ENCODE results near the gene SRGAP1. TPM values are rescaled to one million over a fixed set of nuclear protein-coding genes. Genes with fewer than 3 reads are reported as not detected.
A peak's percentile ranks its signal among the peaks of the same experiment; 100 is the strongest.

Gene SRGAP1
- total and polyA plus RNA-seq, 2 experiments from 2014 or later = 13.0 to 29.4 TPM

GRCh38 chr12:63862969-63863230 is 18.4 kb downstream of the SRGAP1 start:
- no peak overlapping the region for H3K4me3 ChIP-seq
- H3K79me2 ChIP-seq (ENCODE audit: insufficient read depth) = peaks cover 100% of the 10 kb centered on the region
- no peaks in the 10 kb centered on the region for H3K27me3 ChIP-seq (replicated peaks; ENCODE audit: insufficient read depth)
- peak overlapping the region; percentile 56 for H3K4me2 ChIP-seq (ENCODE audit: unreplicated experiment)
- TF ChIP-seq EZH2 (IDR thresholded peaks at IDR 0.05; ENCODE audit: insufficient read depth, poor library complexity, severe bottlenecking) (no peak), EZH2phosphoT487 (IDR thresholded peaks at IDR 0.05; ENCODE audit: insufficient read depth, low read depth) (no peak)
- H3K9me3 ChIP-seq (ENCODE audit: low read depth) = no peaks in the 10 kb centered on the region
- no peaks in the 10 kb centered on the region for H3K9me2 ChIP-seq (ENCODE audit: insufficient read depth)
- peaks cover 39% of the 10 kb centered on the region for H3F3A ChIP-seq (ENCODE audit: insufficient read depth)
- H4K20me1 ChIP-seq (ENCODE audit: insufficient read depth) = peaks cover 12% of the 10 kb centered on the region; the same call in 1 of the 2 replicates
- peak overlapping the region; percentile 51 for H3K27ac ChIP-seq
- no peak overlapping the region for H3K9ac ChIP-seq
- in situ Hi-C loops (cut with MboI) = no loop called here
- H3K36me3 ChIP-seq (ENCODE audit: low read depth) = peaks cover 6% of the 10 kb centered on the region
- no peak overlapping the region for H2AFZ ChIP-seq
- 96 to 98% methylated on average over 2 of the region's 2 CpGs for WGBS, 2 experiments (ENCODE audit: low coverage in 1 of 2, low lambda C conversion rate in 2 of 2, missing lambda C conversion rate in 2 of 2)
- peaks cover 42% of the 10 kb centered on the region for H3K4me1 ChIP-seq (ENCODE audit: insufficient read depth)
- DNase-seq = no peak

GRCh38 chr12:63863658-63864453 is 19.4 kb downstream of the SRGAP1 start:
- no peak for DNase-seq
- no peaks in the 10 kb centered on the region for H3K27me3 ChIP-seq (replicated peaks; ENCODE audit: insufficient read depth)
- H3K9me3 ChIP-seq (ENCODE audit: low read depth) = no peaks in the 10 kb centered on the region
- WGBS, 2 experiments (ENCODE audit: low coverage in 1 of 2, low lambda C conversion rate in 2 of 2, missing lambda C conversion rate in 2 of 2) = 88 to 93% methylated on average over 5 of the region's 5 CpGs
- H3K27ac ChIP-seq = no peak overlapping the region
- no peaks in the 10 kb centered on the region for H3K9me2 ChIP-seq (ENCODE audit: insufficient read depth)
- TF ChIP-seq EZH2 (IDR thresholded peaks at IDR 0.05; ENCODE audit: insufficient read depth, poor library complexity, severe bottlenecking) (no peak), EZH2phosphoT487 (IDR thresholded peaks at IDR 0.05; ENCODE audit: insufficient read depth, low read depth) (no peak)
- in situ Hi-C loops (cut with MboI) = no loop called here
- no peak overlapping the region for H3K9ac ChIP-seq
- H3K36me3 ChIP-seq (ENCODE audit: low read depth) = peaks cover 6% of the 10 kb centered on the region
- no peak overlapping the region for H3K4me3 ChIP-seq
- peaks cover 39% of the 10 kb centered on the region for H3F3A ChIP-seq (ENCODE audit: insufficient read depth)
- peaks cover 16% of the 10 kb centered on the region; the same call in 1 of the 2 replicates for H4K20me1 ChIP-seq (ENCODE audit: insufficient read depth)
- H3K79me2 ChIP-seq (ENCODE audit: insufficient read depth) = peaks cover 100% of the 10 kb centered on the region
- peak overlapping the region; percentile 56 for H3K4me2 ChIP-seq (ENCODE audit: unreplicated experiment)
- peaks cover 34% of the 10 kb centered on the region for H3K4me1 ChIP-seq (ENCODE audit: insufficient read depth)
- H2AFZ ChIP-seq = no peak overlapping the region

- Histone ChIP-seq H3K79me2 (ENCODE audit: insufficient read depth) (peaks cover 100% of the 10 kb centered on the region), H4K20me1 (ENCODE audit: insufficient read depth) (peaks cover 21% of the 10 kb centered on the region; the same call in 1 of the 2 replicates), H3F3A (ENCODE audit: insufficient read depth) (peaks cover 39% of the 10 kb centered on the region), H3K4me1 (ENCODE audit: insufficient read depth) (peaks cover 35% of the 10 kb centered on the region), H3K4me3 (no peak overlapping the region), H2AFZ (no peak overlapping the region), H3K36me3 (ENCODE audit: low read depth) (peaks cover 6% of the 10 kb centered on the region), H3K9me2 (ENCODE audit: insufficient read depth) (no peaks in the 10 kb centered on the region), H3K27ac (no peak overlapping the region), H3K27me3 (replicated peaks; ENCODE audit: insufficient read depth) (no peaks in the 10 kb centered on the region), H3K4me2 (ENCODE audit: unreplicated experiment) (no peak overlapping the region), H3K9ac (no peak overlapping the region), H3K9me3 (ENCODE audit: low read depth) (no peaks in the 10 kb centered on the region)
- no peak for TF ChIP-seq EZH2 (IDR thresholded peaks at IDR 0.05; ENCODE audit: insufficient read depth, poor library complexity, severe bottlenecking)
- in situ Hi-C loops (cut with MboI) = no loop called here
- no peak for DNase-seq
These were observed 19.9 kb downstream of the SRGAP1 start for GRCh38 chr12:63864454-63864706.

GRCh38 chr12:63865448-63865847 is 20.9 kb downstream of the SRGAP1 start:
- Histone ChIP-seq H4K20me1 (ENCODE audit: insufficient read depth) (peaks cover 28% of the 10 kb centered on the region; the same call in 1 of the 2 replicates), H3K4me3 (no peak overlapping the region), H3K27me3 (replicated peaks; ENCODE audit: insufficient read depth) (no peaks in the 10 kb centered on the region), H3K4me1 (ENCODE audit: insufficient read depth) (peaks cover 43% of the 10 kb centered on the region), H3K9me3 (ENCODE audit: low read depth) (no peaks in the 10 kb centered on the region), H3K36me3 (ENCODE audit: low read depth) (peaks cover 6% of the 10 kb centered on the region), H3F3A (ENCODE audit: insufficient read depth) (peaks cover 43% of the 10 kb centered on the region), H2AFZ (no peak overlapping the region), H3K4me2 (ENCODE audit: unreplicated experiment) (no peak overlapping the region), H3K79me2 (ENCODE audit: insufficient read depth) (peaks cover 100% of the 10 kb centered on the region), H3K9ac (no peak overlapping the region), H3K27ac (no peak overlapping the region), H3K9me2 (ENCODE audit: insufficient read depth) (no peaks in the 10 kb centered on the region)
- DNase-seq = no peak
- WGBS, 2 experiments (ENCODE audit: low coverage in 1 of 2, low lambda C conversion rate in 2 of 2, missing lambda C conversion rate in 2 of 2) = 96 to 99% methylated on average over 8 of the region's 8 CpGs
- in situ Hi-C loops (cut with MboI) = no loop called here
- no peak for TF ChIP-seq EZH2 (IDR thresholded peaks at IDR 0.05; ENCODE audit: insufficient read depth, poor library complexity, severe bottlenecking)
- no peak for TF ChIP-seq EZH2phosphoT487 (IDR thresholded peaks at IDR 0.05; ENCODE audit: insufficient read depth, low read depth)

GRCh38 chr12:63867053-63867452 is 22.6 kb downstream of the SRGAP1 start:
- no peaks in the 10 kb centered on the region for H3K9me2 ChIP-seq (ENCODE audit: insufficient read depth)
- no peak for DNase-seq
- in situ Hi-C loops (cut with MboI) = no loop called here
- TF ChIP-seq EZH2phosphoT487 (IDR thresholded peaks at IDR 0.05; ENCODE audit: insufficient read depth, low read depth) (no peak), EZH2 (IDR thresholded peaks at IDR 0.05; ENCODE audit: insufficient read depth, poor library complexity, severe bottlenecking) (no peak)
- H3K36me3 ChIP-seq (ENCODE audit: low read depth) = peaks cover 6% of the 10 kb centered on the region
- 90% methylated on average over 3 of the region's 3 CpGs for WGBS, 2 experiments (ENCODE audit: low coverage in 1 of 2, low lambda C conversion rate in 2 of 2, missing lambda C conversion rate in 2 of 2)
- H3K9ac ChIP-seq = no peak overlapping the region
- no peaks in the 10 kb centered on the region for H3K27me3 ChIP-seq (replicated peaks; ENCODE audit: insufficient read depth)
- H3K4me2 ChIP-seq (ENCODE audit: unreplicated experiment) = no peak overlapping the region
- H3K4me3 ChIP-seq = no peak overlapping the region
- peaks cover 36% of the 10 kb centered on the region for H3F3A ChIP-seq (ENCODE audit: insufficient read depth)
- H3K27ac ChIP-seq = no peak overlapping the region
- peaks cover 100% of the 10 kb centered on the region for H3K79me2 ChIP-seq (ENCODE audit: insufficient read depth)
- H3K4me1 ChIP-seq (ENCODE audit: insufficient read depth) = peaks cover 38% of the 10 kb centered on the region
- H2AFZ ChIP-seq = no peak overlapping the region
- H3K9me3 ChIP-seq (ENCODE audit: low read depth) = no peaks in the 10 kb centered on the region
- peaks cover 32% of the 10 kb centered on the region; the same call in 1 of the 2 replicates for H4K20me1 ChIP-seq (ENCODE audit: insufficient read depth)
